Measurements from ENCODE around the gene GALNT6. TPM values are rescaled to one million over a fixed set of nuclear protein-coding genes. Genes with fewer than 3 reads are reported as not detected.

Gene GALNT6
- total RNA-seq, 1 experiment from 2014 or later = 73.0 TPM

- H2AFZ ChIP-seq = peak overlapping the region; percentile 99; the same call in 1 of the 2 replicates
- H3K9me3 ChIP-seq (ENCODE audit: insufficient read depth, low read depth) = no peaks in the 10 kb centered on the region
- peak overlapping the region; percentile 86 for H3K4me2 ChIP-seq
- peaks cover 45% of the 10 kb centered on the region for H3F3A ChIP-seq (ENCODE audit: insufficient read depth, low read depth)
- no peak for DNase-seq
- peak overlapping the region; percentile 91 for H3K4me3 ChIP-seq
- no peak for TF ChIP-seq EZH2 (IDR thresholded peaks at IDR 0.05; ENCODE audit: low read depth)
- TF ChIP-seq, protein P1, sequence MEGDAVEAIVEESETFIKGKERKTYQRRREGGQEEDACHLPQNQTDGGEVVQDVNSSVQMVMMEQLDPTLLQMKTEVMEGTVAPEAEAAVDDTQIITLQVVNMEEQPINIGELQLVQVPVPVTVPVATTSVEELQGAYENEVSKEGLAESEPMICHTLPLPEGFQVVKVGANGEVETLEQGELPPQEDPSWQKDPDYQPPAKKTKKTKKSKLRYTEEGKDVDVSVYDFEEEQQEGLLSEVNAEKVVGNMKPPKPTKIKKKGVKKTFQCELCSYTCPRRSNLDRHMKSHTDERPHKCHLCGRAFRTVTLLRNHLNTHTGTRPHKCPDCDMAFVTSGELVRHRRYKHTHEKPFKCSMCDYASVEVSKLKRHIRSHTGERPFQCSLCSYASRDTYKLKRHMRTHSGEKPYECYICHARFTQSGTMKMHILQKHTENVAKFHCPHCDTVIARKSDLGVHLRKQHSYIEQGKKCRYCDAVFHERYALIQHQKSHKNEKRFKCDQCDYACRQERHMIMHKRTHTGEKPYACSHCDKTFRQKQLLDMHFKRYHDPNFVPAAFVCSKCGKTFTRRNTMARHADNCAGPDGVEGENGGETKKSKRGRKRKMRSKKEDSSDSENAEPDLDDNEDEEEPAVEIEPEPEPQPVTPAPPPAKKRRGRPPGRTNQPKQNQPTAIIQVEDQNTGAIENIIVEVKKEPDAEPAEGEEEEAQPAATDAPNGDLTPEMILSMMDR (conservative IDR thresholded peaks at IDR 0.05) = no peak
- CTCF ChIA-PET = no interaction called here
- POLR2A ChIA-PET (ENCODE audit: unreplicated experiment) = no interaction called here
- TSS peak; percentile 47 for BruUV-seq (replicated peaks)
- H4K20me1 ChIP-seq (ENCODE audit: insufficient read depth) = no peaks in the 10 kb centered on the region
- H3K27me3 ChIP-seq (ENCODE audit: insufficient read depth, low read depth) = no peaks in the 10 kb centered on the region
- H3K9me2 ChIP-seq (ENCODE audit: insufficient read depth) = no peaks in the 10 kb centered on the region
- peak overlapping the region; percentile 11; the same call in 1 of the 2 replicates for H3K27ac ChIP-seq
- intact Hi-C loops (cut with micrococcal nuclease; ENCODE audit: unreplicated experiment) = no loop called here
- H3K79me2 ChIP-seq (ENCODE audit: low read depth) = peaks cover 43% of the 10 kb centered on the region
- peaks cover 70% of the 10 kb centered on the region for H3K4me1 ChIP-seq (replicated peaks; ENCODE audit: insufficient read depth)
- H3K36me3 ChIP-seq (ENCODE audit: low read depth) = no peaks in the 10 kb centered on the region
These were observed 749 bp downstream of the GALNT6 start for GRCh38 chr12:51390457-51390856.

GRCh38 chr12:51389302-51389999 lies 1.8 kb downstream of the GALNT6 start:
- H3K27ac ChIP-seq = peak overlapping the region; percentile 69; the same call in 1 of the 2 replicates
- H3F3A ChIP-seq (ENCODE audit: insufficient read depth, low read depth) = peaks cover 55% of the 10 kb centered on the region
- no peak overlapping the region for H2AFZ ChIP-seq
- peak overlapping the region; percentile 86 for H3K4me2 ChIP-seq
- ChIA-PET CTCF (interaction anchor here (0.6 kb wide), 1 partner anchor 636 kb away, joined by 12 read pairs; no protein-coding TSS in a partner anchor), POLR2A (ENCODE audit: unreplicated experiment) (no interaction called here)
- DNase-seq = no peak
- H3K27me3 ChIP-seq (ENCODE audit: insufficient read depth, low read depth) = no peaks in the 10 kb centered on the region
- H3K9me3 ChIP-seq (ENCODE audit: insufficient read depth, low read depth) = no peaks in the 10 kb centered on the region
- peaks cover 79% of the 10 kb centered on the region for H3K4me1 ChIP-seq (replicated peaks; ENCODE audit: insufficient read depth)
- no peaks in the 10 kb centered on the region for H3K9me2 ChIP-seq (ENCODE audit: insufficient read depth)
- intact Hi-C loops (cut with micrococcal nuclease; ENCODE audit: unreplicated experiment) = loop anchor here (2.0 kb wide), 1 partner anchor 19 kb away; no protein-coding TSS in a partner anchor
- H3K79me2 ChIP-seq (ENCODE audit: low read depth) = peaks cover 50% of the 10 kb centered on the region
- no peaks in the 10 kb centered on the region for H4K20me1 ChIP-seq (ENCODE audit: insufficient read depth)
- BruUV-seq (replicated peaks) = no TSS peak
- H3K36me3 ChIP-seq (ENCODE audit: low read depth) = peaks cover 4% of the 10 kb centered on the region; the same call in 1 of the 2 replicates
- H3K4me3 ChIP-seq = no peak overlapping the region
- TF ChIP-seq, protein P1 (conservative IDR thresholded peaks at IDR 0.05) = no peak
- no peak for TF ChIP-seq EZH2 (IDR thresholded peaks at IDR 0.05; ENCODE audit: low read depth)

DNA sequence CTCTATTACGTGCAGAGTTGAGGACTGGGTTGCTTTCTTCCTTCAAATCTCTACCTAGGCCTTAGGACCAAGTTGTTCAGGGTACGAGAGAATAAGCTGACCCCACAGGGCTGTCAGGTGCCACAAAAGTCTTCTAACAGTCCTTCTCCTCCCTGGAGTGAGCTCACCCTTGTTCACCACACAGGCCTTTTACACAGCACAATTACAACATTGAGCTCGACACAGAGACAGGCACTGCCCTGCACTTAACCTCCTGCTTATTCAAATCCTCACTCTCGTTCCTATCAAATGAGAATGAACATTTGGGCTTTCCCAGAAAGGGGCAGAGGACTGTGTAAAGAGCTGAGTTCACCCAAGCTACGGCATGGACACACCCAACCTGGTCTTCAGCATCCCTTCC lies 2.4 kb downstream of the GALNT6 start:
- Histone ChIP-seq H3F3A (ENCODE audit: insufficient read depth, low read depth) (peaks cover 61% of the 10 kb centered on the region), H3K27me3 (ENCODE audit: insufficient read depth, low read depth) (no peaks in the 10 kb centered on the region), H3K9me2 (ENCODE audit: insufficient read depth) (no peaks in the 10 kb centered on the region), H3K9me3 (ENCODE audit: insufficient read depth, low read depth) (no peaks in the 10 kb centered on the region), H3K4me1 (replicated peaks; ENCODE audit: insufficient read depth) (peaks cover 79% of the 10 kb centered on the region), H3K4me3 (peak overlapping the region; percentile 38; the same call in 1 of the 2 replicates), H3K27ac (peak overlapping the region; percentile 69), H2AFZ (no peak overlapping the region), H3K4me2 (peak overlapping the region; percentile 86), H4K20me1 (ENCODE audit: insufficient read depth) (no peaks in the 10 kb centered on the region), H3K79me2 (ENCODE audit: low read depth) (peaks cover 50% of the 10 kb centered on the region), H3K36me3 (ENCODE audit: low read depth) (peaks cover 4% of the 10 kb centered on the region; the same call in 1 of the 2 replicates)
- POLR2A ChIA-PET (ENCODE audit: unreplicated experiment) = no interaction called here
- no peak for TF ChIP-seq EZH2 (IDR thresholded peaks at IDR 0.05; ENCODE audit: low read depth)
- TF ChIP-seq, protein P1 (conservative IDR thresholded peaks at IDR 0.05) = no peak
- CTCF ChIA-PET = interaction anchor here (0.6 kb wide), 1 partner anchor 636 kb away, joined by 12 read pairs; no protein-coding TSS in a partner anchor
- no TSS peak for BruUV-seq (replicated peaks)
- DNase-seq = no peak
- intact Hi-C loops (cut with micrococcal nuclease; ENCODE audit: unreplicated experiment) = loop anchor here (2.0 kb wide), 1 partner anchor 18 kb away; no protein-coding TSS in a partner anchor

Data from PC-9 (cell line).